HepG2 (cell line): ENCODE data around the gene VPS50. TPM values are rescaled to one million over a fixed set of nuclear protein-coding genes. Genes with fewer than 3 reads are reported as not detected.

Experiments
- ATAC-seq: fragments of 200-7000 bp; cut with Tn5 transposase; 3 replicates; pipeline ENCODE4 v1.9.1; 2020; ENCODE audit warnings: mild to moderate bottlenecking, moderate library complexity
- BruUV-seq: library from RNA; stranded (reverse); fragments of 400-500 nt; replicated peaks from 2 replicates; lab custom pipeline; 2021; lab: Mats Ljungman, UMichigan
- CTCF ChIA-PET: fragments of 300-600 bp; formaldehyde crosslinking; extraction: SDS; loops from one replicate; lab custom pipeline; 2021; ENCODE audit warnings: low total read pairs, inconsistent platforms, low intra/inter-chr PET ratio; lab: Yijun Ruan, JAX
- POLR2A ChIA-PET: fragments of 350-600 bp; sonication (Branson Sonifier 250); formaldehyde crosslinking; loops from one replicate; lab custom pipeline; 2020; ENCODE audit warnings: antibody characterized with exemption, inconsistent platforms; lab: Yijun Ruan, JAX
- DNase-seq: peaks from one replicate; pipeline ENCODE4 v3.0.0-alpha.2; 2015; ENCODE audit warnings: low spot score
- FAIRE-seq: peaks from 3 replicates; lab custom pipeline; 2011; peaks lifted over from hg19 to GRCh38; lab: Jason Lieb, UNC
- H2AFZ ChIP-seq: one replicate; pipeline ENCODE4 v1.6.1; 2011; ENCODE audit warnings: low read length, inconsistent platforms
- H3K27ac ChIP-seq: fragments of 300-600 bp; 3 replicates; pipeline ENCODE4 v1.8.0; 2011; ENCODE audit warnings: mixed run types, mild to moderate bottlenecking, mixed read lengths, low read length, inconsistent platforms; ENCODE audit not compliant: insufficient read depth; ENCODE audit errors: extremely low read length
- H3K27me3 ChIP-seq, 2 experiments: fragments of 200-600 bp in 1 of 2; 2 replicates in 1 of 2; 3 replicates in 1 of 2; pipeline versions ENCODE4 v1.6.0 to v1.8.0; 2011; ENCODE audit warnings: low read length in 2 of 2, mild to moderate bottlenecking in 2 of 2, moderate library complexity in 2 of 2, inconsistent platforms in 1 of 2; ENCODE audit not compliant: insufficient read depth in 2 of 2, control insufficient read depth in 1 of 2
- H3K36me3 ChIP-seq, 2 experiments: fragments of 200-600 bp in 1 of 2; replicated peaks in 1 of 2; 2 replicates in 1 of 2; 3 replicates in 1 of 2; pipeline versions ENCODE4 v1.5.1 to v1.8.0; 2011; ENCODE audit warnings: low read length in 2 of 2, inconsistent platforms in 1 of 2; ENCODE audit not compliant: insufficient read depth in 2 of 2, control insufficient read depth in 1 of 2
- H3K4me1 ChIP-seq: 2 replicates; pipeline ENCODE4 v1.5.1; 2012; ENCODE audit warnings: low read length, inconsistent platforms; ENCODE audit not compliant: insufficient read depth
- H3K4me2 ChIP-seq: 2 replicates; pipeline ENCODE4 v1.6.0; 2011; ENCODE audit warnings: low read depth, low read length, inconsistent platforms
- H3K4me3 ChIP-seq, 3 experiments: fragments of 200-600 bp in 1 of 3; sonication (generic), shearing (Covaris generic) in 1 of 3; replicated peaks in 1 of 3; 2 replicates each; pipeline ENCODE4 v1.5.1; 2011 to 2016; ENCODE audit warnings: low read length in 3 of 3, inconsistent platforms in 2 of 3, low read depth in 2 of 3, mild to moderate bottlenecking in 2 of 3, control low read depth in 1 of 3, mixed read lengths in 1 of 3; ENCODE audit not compliant: insufficient read depth in 1 of 3
- H3K79me2 ChIP-seq: one replicate; pipeline ENCODE4 v1.6.1; 2011; ENCODE audit warnings: low read length, inconsistent platforms; ENCODE audit not compliant: insufficient read depth
- H3K9ac ChIP-seq: 2 replicates; pipeline ENCODE4 v1.6.0; 2011; ENCODE audit warnings: mild to moderate bottlenecking, low read depth, low read length, inconsistent platforms; ENCODE audit not compliant: insufficient read depth
- H3K9me3 ChIP-seq: 2 replicates; pipeline ENCODE4 v1.5.1; 2012; ENCODE audit warnings: mild to moderate bottlenecking, low read length
- H4K20me1 ChIP-seq: 2 replicates; pipeline ENCODE4 v1.6.0; 2011; ENCODE audit warnings: inconsistent platforms, mild to moderate bottlenecking, low read length, moderate library complexity; ENCODE audit not compliant: insufficient read depth
- HIVEP1 ChIP-seq: sonication (generic); formaldehyde crosslinking; IDR thresholded peaks from 2 replicates; pipeline ENCODE4 v1.4.0; 2020; ENCODE audit warnings: mild to moderate bottlenecking, missing genetic modification reagents
- KIAA2018 ChIP-seq: sonication (generic); formaldehyde crosslinking; IDR thresholded peaks from 2 replicates; pipeline ENCODE4 v1.5.0; 2020; ENCODE audit warnings: mild to moderate bottlenecking, missing genetic modification reagents, borderline replicate concordance
- MXI1 ChIP-seq: IDR thresholded peaks from 3 replicates; pipeline ENCODE4 v1.6.1; 2012; ENCODE audit warnings: low read depth, low read length, inconsistent platforms, borderline replicate concordance
- PPARG ChIP-seq: conservative IDR thresholded peaks from 2 replicates; pipeline ENCODE4 v1.6.1; 2016; ENCODE audit warnings: missing biosample characterization, missing genetic modification reagents
- ZNF143 ChIP-seq: sonication (generic); formaldehyde crosslinking; IDR thresholded peaks from 2 replicates; pipeline ENCODE4 v1.4.0; 2020; ENCODE audit warnings: missing genetic modification reagents
- ZNF572 ChIP-seq: sonication (generic); formaldehyde crosslinking; IDR thresholded peaks from 2 replicates; pipeline ENCODE4 v1.5.1; 2020; ENCODE audit warnings: mild to moderate bottlenecking, missing genetic modification reagents
- ZSCAN31 ChIP-seq: sonication (generic); formaldehyde crosslinking; IDR thresholded peaks from 2 replicates; pipeline ENCODE4 v1.5.0; 2020; ENCODE audit warnings: low read depth, mild to moderate bottlenecking, missing genetic modification reagents
- WGBS: methylation state at CpG from one replicate; pipeline ENCODE4 v1.1.6; 2017; ENCODE audit warnings: low lambda C conversion rate; 5-methylcytosine and 5-hydroxymethylcytosine counted together
- in situ Hi-C: cut with HindIII; loops from 2 replicates; pipeline ENCODE4 v1.10.0; 2017; ENCODE audit warnings: low pct_unique_long_range_greater_than_20kb; ENCODE audit not compliant: extremely low pct_ligation_motif_present
- intact Hi-C: fragments of 100-400 bp; cut with micrococcal nuclease; formaldehyde crosslinking; loops from one replicate; pipeline ENCODE4 v1.10.0; 2022; ENCODE audit not compliant: unreplicated experiment
- polyA plus RNA-seq, 8 experiments: library from polyadenylated mRNA; depleted of rRNA in 3 of 8; stranded (reverse) in 7 of 8; unstranded in 1 of 8; fragments of >200 nt; fragmentation: Illumina TruSeq in 4 of 8; extraction: Trizol in 4 of 8; gene quantifications; 2 replicates each; pipeline versions ENCODE4 v1.2.1 to v1.2.3, GENCODE V29; 2011 to 2016; ENCODE audit warnings: low read depth in 4 of 8, missing spikeins in 1 of 8, mixed read lengths in 1 of 8; ENCODE audit not compliant: insufficient read depth in 1 of 8
- total RNA-seq, 5 experiments: library from RNA; depleted of rRNA; stranded (reverse); fragments of >200 nt; fragmentation: Illumina TruSeq; extraction: Trizol; gene quantifications; 2 replicates each; pipeline ENCODE4 v1.2.3, GENCODE V29; 2016; ENCODE audit warnings: low read depth in 1 of 5
- TF ChIP-seq, protein P1 (sequence below): IDR thresholded peaks from 2 replicates; pipeline ENCODE4 v1.6.1; 2018; ENCODE audit warnings: missing genetic modification reagents, mild to moderate bottlenecking, missing compliant biosample characterization
- TF ChIP-seq, protein P2 (sequence below): sonication (generic); formaldehyde crosslinking; IDR thresholded peaks from 2 replicates; pipeline ENCODE4 v1.5.1; 2020; ENCODE audit warnings: missing genetic modification reagents, mild to moderate bottlenecking, borderline replicate concordance

Gene VPS50
- total and polyA plus RNA-seq, 2 of the 13 experiments (the other 11 are each of a cell fraction or from before 2014, with no cell fraction given): 10.3 to 20.4 TPM

DNA sequence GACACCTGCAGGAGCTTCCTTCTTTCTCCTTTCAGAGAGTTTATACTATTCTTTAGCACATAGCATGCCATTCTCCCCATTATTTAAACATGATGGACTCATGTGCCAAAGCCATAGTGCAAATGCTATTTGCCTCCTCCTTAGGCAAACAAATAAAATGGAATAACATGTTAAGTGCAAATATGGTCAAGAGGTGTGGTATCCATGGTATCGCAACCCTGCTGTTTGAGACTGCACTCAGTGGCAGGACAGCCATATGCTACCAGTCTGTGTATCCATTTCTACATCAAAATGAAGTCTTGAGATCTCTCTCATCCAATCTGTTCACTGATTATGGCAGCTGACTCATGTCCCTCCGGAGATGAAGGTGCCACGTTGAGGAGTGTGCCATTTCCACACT is 28.7 kb upstream of the VPS50 start:
- Histone ChIP-seq H3K27ac (no peak overlapping the region), H3K36me3 (no peaks in the 10 kb centered on the region), H3K4me3 (no peak overlapping the region), H3K9me3 (no peaks in the 10 kb centered on the region), H3K27me3 (0 out of 5 replicates have a peak, but pooled peaks cover 0 to 4% of the 10 kb centered on the region in 2 experiments), H3K4me2 (no peak overlapping the region), H3K79me2 (no peaks in the 10 kb centered on the region), H3K4me1 (no peaks in the 10 kb centered on the region), H4K20me1 (no peaks in the 10 kb centered on the region), H3K9ac (no peak overlapping the region), H2AFZ (no peak overlapping the region)
- ChIA-PET CTCF (no interaction called here), POLR2A (no interaction called here)
- no peak for DNase-seq
- WGBS: 11% methylated on average over 3 of the region's 3 CpGs
- in situ Hi-C loops: no loop called here
- no peak for ATAC-seq
- no peak for FAIRE-seq
- TF ChIP-seq KIAA2018 (CRISPR knock-in tag): no peak
- no peak for TF ChIP-seq ZNF572
- no peak for TF ChIP-seq ZNF143 (CRISPR knock-in tag)
- TF ChIP-seq HIVEP1 (CRISPR knock-in tag): no peak
- TF ChIP-seq, protein P1, sequence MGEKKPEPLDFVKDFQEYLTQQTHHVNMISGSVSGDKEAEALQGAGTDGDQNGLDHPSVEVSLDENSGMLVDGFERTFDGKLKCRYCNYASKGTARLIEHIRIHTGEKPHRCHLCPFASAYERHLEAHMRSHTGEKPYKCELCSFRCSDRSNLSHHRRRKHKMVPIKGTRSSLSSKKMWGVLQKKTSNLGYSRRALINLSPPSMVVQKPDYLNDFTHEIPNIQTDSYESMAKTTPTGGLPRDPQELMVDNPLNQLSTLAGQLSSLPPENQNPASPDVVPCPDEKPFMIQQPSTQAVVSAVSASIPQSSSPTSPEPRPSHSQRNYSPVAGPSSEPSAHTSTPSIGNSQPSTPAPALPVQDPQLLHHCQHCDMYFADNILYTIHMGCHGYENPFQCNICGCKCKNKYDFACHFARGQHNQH (CRISPR knock-in tag): no peak
- TF ChIP-seq PPARG: no peak
- TF ChIP-seq MXI1: no peak
- TF ChIP-seq ZSCAN31 (CRISPR knock-in tag): no peak
- TF ChIP-seq, protein P2, sequence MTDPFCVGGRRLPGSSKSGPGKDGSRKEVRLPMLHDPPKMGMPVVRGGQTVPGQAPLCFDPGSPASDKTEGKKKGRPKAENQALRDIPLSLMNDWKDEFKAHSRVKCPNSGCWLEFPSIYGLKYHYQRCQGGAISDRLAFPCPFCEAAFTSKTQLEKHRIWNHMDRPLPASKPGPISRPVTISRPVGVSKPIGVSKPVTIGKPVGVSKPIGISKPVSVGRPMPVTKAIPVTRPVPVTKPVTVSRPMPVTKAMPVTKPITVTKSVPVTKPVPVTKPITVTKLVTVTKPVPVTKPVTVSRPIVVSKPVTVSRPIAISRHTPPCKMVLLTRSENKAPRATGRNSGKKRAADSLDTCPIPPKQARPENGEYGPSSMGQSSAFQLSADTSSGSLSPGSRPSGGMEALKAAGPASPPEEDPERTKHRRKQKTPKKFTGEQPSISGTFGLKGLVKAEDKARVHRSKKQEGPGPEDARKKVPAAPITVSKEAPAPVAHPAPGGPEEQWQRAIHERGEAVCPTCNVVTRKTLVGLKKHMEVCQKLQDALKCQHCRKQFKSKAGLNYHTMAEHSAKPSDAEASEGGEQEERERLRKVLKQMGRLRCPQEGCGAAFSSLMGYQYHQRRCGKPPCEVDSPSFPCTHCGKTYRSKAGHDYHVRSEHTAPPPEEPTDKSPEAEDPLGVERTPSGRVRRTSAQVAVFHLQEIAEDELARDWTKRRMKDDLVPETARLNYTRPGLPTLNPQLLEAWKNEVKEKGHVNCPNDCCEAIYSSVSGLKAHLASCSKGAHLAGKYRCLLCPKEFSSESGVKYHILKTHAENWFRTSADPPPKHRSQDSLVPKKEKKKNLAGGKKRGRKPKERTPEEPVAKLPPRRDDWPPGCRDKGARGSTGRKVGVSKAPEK (CRISPR knock-in tag): no peak
- BruUV-seq: no TSS peak
- intact Hi-C loops: no loop called here
